Esophagus (tissue), 2 donors: ENCODE results near the gene ATN1. TPM values are rescaled to one million over a fixed set of nuclear protein-coding genes. Genes with fewer than 3 reads are reported as not detected.

Experiments used
- H3K27ac ChIP-seq, 2 donors: one replicate each; pipeline ENCODE4 v1.5.1; 2013; ENCODE audit warnings: low read depth in 2 of 2, mild to moderate bottlenecking in 2 of 2, inconsistent platforms in 1 of 2, low read length in 1 of 2, moderate library complexity in 1 of 2
- H3K27me3 ChIP-seq, 2 donors: one replicate each; pipeline ENCODE4 v1.6.1; 2013; ENCODE audit warnings: low read length in 2 of 2, control low read depth in 1 of 2, mild to moderate bottlenecking in 1 of 2; ENCODE audit not compliant: insufficient read depth in 2 of 2, control insufficient read depth in 1 of 2
- H3K36me3 ChIP-seq, 2 donors: one replicate each; pipeline ENCODE4 v1.6.1; 2013; ENCODE audit warnings: low read length in 1 of 2; ENCODE audit not compliant: control insufficient read depth in 2 of 2, insufficient read depth in 2 of 2
- H3K4me1 ChIP-seq, 2 donors: one replicate each; pipeline ENCODE4 v1.6.1; 2013; ENCODE audit warnings: low read length in 1 of 2; ENCODE audit not compliant: control insufficient read depth in 2 of 2, insufficient read depth in 2 of 2
- H3K4me3 ChIP-seq, 2 donors: one replicate each; pipeline ENCODE4 v1.5.1; 2013; ENCODE audit warnings: low read length in 2 of 2, mild to moderate bottlenecking in 2 of 2, low read depth in 1 of 2, moderate library complexity in 1 of 2
- H3K9me3 ChIP-seq, 2 donors: one replicate each; pipeline ENCODE4 v1.6.1; 2013; ENCODE audit warnings: mild to moderate bottlenecking in 2 of 2, low read depth in 1 of 2, low read length in 1 of 2, moderate library complexity in 1 of 2; ENCODE audit not compliant: control insufficient read depth in 2 of 2, insufficient read depth in 1 of 2
- WGBS, 2 donors: extraction: QIAGEN DNeasy Blood & Tissue Kit; methylation state at CpG; one replicate each; pipeline ENCODE4 v1.1.7; 2013; 5-methylcytosine and 5-hydroxymethylcytosine counted together
- polyA plus RNA-seq, 2 donors: library from polyadenylated mRNA; stranded (reverse); fragments of 200-250 nt; gene quantifications; one replicate each; pipeline ENCODE4 v1.2.3, GENCODE V29; 2013
- donor health status: healthy with polysubstance abuse.
- donor health status: Bipolar disorder and iron deficiency.

Gene ATN1
- polyA plus RNA-seq, 2 donors: 34.9 to 63.5 TPM

DNA sequence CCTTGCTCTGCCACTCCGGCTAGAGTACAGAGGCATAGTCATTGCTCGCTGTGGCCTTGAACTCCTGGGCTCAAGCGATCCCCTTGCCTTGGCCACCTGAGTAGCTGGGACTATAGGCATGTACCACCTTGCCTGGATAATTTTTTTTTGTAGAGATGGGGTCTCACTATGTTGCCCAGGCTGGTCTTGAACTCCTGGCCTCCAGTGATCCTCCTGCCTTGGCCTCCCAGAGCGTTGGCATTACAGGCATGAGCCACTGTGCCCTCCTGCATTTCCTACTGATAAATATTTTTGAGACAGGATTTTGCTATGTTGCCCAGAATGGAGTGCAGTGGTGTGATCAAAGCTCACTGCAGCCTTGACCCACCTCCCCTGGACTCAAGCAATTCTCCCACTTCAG lies 52.3 kb downstream of the ATN1 start:
- WGBS, 2 donors: 95 to 99% methylated on average over 4 of the region's 4 CpGs

GRCh38 chr12:6980740-6981139 lies 53.0 kb downstream of the ATN1 start:
- Histone ChIP-seq H3K36me3 (peaks cover 24 to 25% of the 10 kb centered on the region in 2 donors), H3K4me3 (no peak overlapping the region), H3K27me3 (no peaks in the 10 kb centered on the region), H3K27ac (no peak overlapping the region), H3K9me3 (no peaks in the 10 kb centered on the region), H3K4me1 (peaks cover 0 to 16% of the 10 kb centered on the region in 2 donors)

More for the DNA sequence above, 52.3 kb downstream of the ATN1 start:
- Histone ChIP-seq H3K9me3 (no peaks in the 10 kb centered on the region), H3K27ac (no peak overlapping the region), H3K27me3 (no peaks in the 10 kb centered on the region), H3K4me3 (no peak overlapping the region), H3K36me3 (peaks cover 31 to 32% of the 10 kb centered on the region in 2 donors), H3K4me1 (peaks cover 0 to 16% of the 10 kb centered on the region in 2 donors)

- H3K4me1 ChIP-seq: peaks cover 0 to 16% of the 10 kb centered on the region in 2 donors
- H3K27ac ChIP-seq: no peak overlapping the region
- no peaks in the 10 kb centered on the region for H3K9me3 ChIP-seq
- H3K36me3 ChIP-seq: peaks cover 18 to 24% of the 10 kb centered on the region in 2 donors
- 75 to 91% methylated on average over 10 of the region's 10 CpGs for WGBS, 2 donors
- no peak overlapping the region for H3K4me3 ChIP-seq
- H3K27me3 ChIP-seq: no peaks in the 10 kb centered on the region
Measured at GRCh38 chr12:6981152-6982052, 53.6 kb downstream of the ATN1 start.

DNA sequence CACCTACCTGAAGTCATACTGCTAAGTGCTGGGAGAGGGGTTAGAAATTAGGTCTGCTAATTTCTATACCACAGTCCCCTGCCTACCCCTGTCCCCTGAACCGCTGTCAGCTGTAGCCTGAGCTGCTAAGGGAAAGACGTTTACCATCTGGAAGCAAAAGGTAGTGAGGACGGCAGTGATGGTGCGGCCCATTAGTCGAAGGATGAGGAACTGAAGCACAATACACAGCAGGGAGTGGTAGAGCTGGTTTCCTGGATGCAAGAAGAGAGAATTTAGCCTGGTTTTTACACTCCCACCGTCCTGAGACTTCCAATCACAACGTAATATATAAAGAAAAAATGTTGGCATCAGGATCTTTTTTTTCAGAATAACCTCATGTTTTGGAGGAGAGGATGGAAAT lies 54.8 kb downstream of the ATN1 start:
- Histone ChIP-seq H3K27me3 (no peaks in the 10 kb centered on the region), H3K36me3 (peaks cover 10 to 16% of the 10 kb centered on the region in 2 donors), H3K4me1 (peaks cover 0 to 14% of the 10 kb centered on the region in 2 donors), H3K27ac (no peak overlapping the region), H3K4me3 (no peak overlapping the region), H3K9me3 (no peaks in the 10 kb centered on the region)
- 91 to 92% methylated on average over 7 of the region's 7 CpGs for WGBS, 2 donors

DNA sequence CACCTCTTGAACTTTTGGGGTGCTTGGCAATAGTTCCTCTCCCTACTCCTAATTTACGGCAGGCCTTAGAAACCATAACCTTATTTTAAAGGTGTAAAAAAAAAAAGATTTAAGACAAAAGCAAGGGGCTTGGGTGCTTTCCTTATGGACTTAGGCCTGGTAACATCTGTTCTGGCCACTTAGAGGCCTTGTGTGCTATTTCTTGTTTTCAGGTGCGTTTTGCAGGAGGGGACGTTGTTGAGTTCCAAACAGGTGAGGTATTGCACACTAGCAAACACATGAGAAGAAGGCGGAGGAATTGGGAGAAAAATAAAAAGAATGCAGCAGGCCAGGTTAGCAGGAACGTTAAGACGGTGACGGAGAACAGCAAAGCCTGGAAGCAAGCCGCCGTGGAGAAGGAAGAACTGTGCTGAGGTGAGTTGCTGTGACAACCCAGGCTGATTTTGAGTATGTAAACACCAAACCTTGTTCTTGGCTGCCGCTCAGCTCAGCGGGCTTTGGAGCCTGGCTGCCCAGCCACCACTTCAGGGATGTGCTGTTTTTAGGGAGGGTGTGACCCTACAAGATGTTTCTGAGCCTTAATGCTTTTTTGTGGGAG lies 60.3 kb downstream of the ATN1 start:
- H3K27ac ChIP-seq: peak overlapping the region; percentile 87 to 91
- H3K4me1 ChIP-seq: peaks cover 0 to 6% of the 10 kb centered on the region in 2 donors
- H3K27me3 ChIP-seq: no peaks in the 10 kb centered on the region
- no peaks in the 10 kb centered on the region for H3K9me3 ChIP-seq
- 44 to 52% methylated on average over 11 of the region's 11 CpGs for WGBS, 2 donors
- no peak overlapping the region for H3K4me3 ChIP-seq
- H3K36me3 ChIP-seq: peaks cover 0 to 5% of the 10 kb centered on the region in 2 donors

Other genes with a start within 250 kb of the ATN1 start
- gene ZNF384, start 238.6 kb upstream of the ATN1 start, polyA plus RNA-seq: 10 to 100 TPM; 22.2 to 26.9 TPM
- gene PIANP, start 227.1 kb upstream of the ATN1 start, polyA plus RNA-seq: under 1 TPM; 0.10 to 0.28 TPM
- gene COPS7A, start 203.9 kb upstream of the ATN1 start, polyA plus RNA-seq: 10 to 100 TPM; 34.7 to 55.4 TPM
- 100 to 1,000 TPM; 117 to 158 TPM for gene MLF2, start 174.8 kb upstream of the ATN1 start, polyA plus RNA-seq
- gene PTMS, start 161.6 kb upstream of the ATN1 start, polyA plus RNA-seq: 100 to 1,000 TPM; 249 to 449 TPM
- 1 to 10 TPM in 1 of 2 donors, under 1 TPM in 1; 0.88 to 1.1 TPM for gene LAG3, start 155.4 kb upstream of the ATN1 start, polyA plus RNA-seq
- 1 to 10 TPM; 1.4 to 2.3 TPM for gene CD4, start 138.4 kb upstream of the ATN1 start, polyA plus RNA-seq
- 1 to 10 TPM; 2.1 to 2.5 TPM for gene GPR162, start 106.1 kb upstream of the ATN1 start, polyA plus RNA-seq
- gene P3H3, start 99.6 kb upstream of the ATN1 start, polyA plus RNA-seq: 1 to 10 TPM; 3.4 to 3.9 TPM
- 1 to 10 TPM; 1.1 to 1.3 TPM for gene GNB3, start 87.0 kb upstream of the ATN1 start, polyA plus RNA-seq
- 10 to 100 TPM; 14.6 to 19.3 TPM for gene CDCA3, start 76.7 kb upstream of the ATN1 start, polyA plus RNA-seq
- 10 to 100 TPM; 21.4 to 40.7 TPM for gene USP5, start 75.8 kb upstream of the ATN1 start, polyA plus RNA-seq
- gene TPI1, start 60.4 kb upstream of the ATN1 start, polyA plus RNA-seq: 100 to 1,000 TPM; 404 to 939 TPM
- 1 to 10 TPM; 5.7 to 7.0 TPM for gene SPSB2, start 54.7 kb upstream of the ATN1 start, polyA plus RNA-seq
- 1 to 10 TPM; 3.3 to 3.6 TPM for gene LRRC23, start 23.1 kb upstream of the ATN1 start, polyA plus RNA-seq
- 1 to 10 TPM; 6.7 to 9.0 TPM for gene ENO2, start 13.4 kb upstream of the ATN1 start, polyA plus RNA-seq
- gene RNU7-1, start 15.9 kb downstream of the ATN1 start, polyA plus RNA-seq: not detected
- gene C12orf57, start 16.1 kb downstream of the ATN1 start, polyA plus RNA-seq: 100 to 1,000 TPM; 108 to 253 TPM
- gene PTPN6, start 23.4 kb downstream of the ATN1 start, polyA plus RNA-seq: 10 to 100 TPM; 19.1 to 38.3 TPM
- gene PHB2, start 42.7 kb downstream of the ATN1 start, polyA plus RNA-seq: 100 to 1,000 TPM in 1 of 2 donors, 10 to 100 TPM in 1; 68.5 to 161 TPM
- 10 to 100 TPM; 13.5 to 29.5 TPM for gene EMG1, start 43.0 kb downstream of the ATN1 start, polyA plus RNA-seq
- gene LPCAT3, start 90.5 kb downstream of the ATN1 start, polyA plus RNA-seq: 10 to 100 TPM; 15.7 to 27.0 TPM
- 10 to 100 TPM; 26.6 to 80.5 TPM for gene C1S, start 132.8 kb downstream of the ATN1 start, polyA plus RNA-seq
- 10 to 100 TPM; 30.8 to 99.4 TPM for gene C1R, start 164.5 kb downstream of the ATN1 start, polyA plus RNA-seq
- gene C1RL, start 181.3 kb downstream of the ATN1 start, polyA plus RNA-seq: 10 to 100 TPM; 14.7 to 18.0 TPM
- gene RBP5, start 200.9 kb downstream of the ATN1 start, polyA plus RNA-seq: 1 to 10 TPM in 1 of 2 donors, under 1 TPM in 1; 0.65 to 2.2 TPM
- 10 to 100 TPM in 1 of 2 donors, 1 to 10 TPM in 1; 5.3 to 12.0 TPM for gene CLSTN3, start 202.4 kb downstream of the ATN1 start, polyA plus RNA-seq